HG03432 (cell line): ENCODE data around the gene KRTAP4-12.
"Not testable (repeated sequence)": the region's sequence is repeated elsewhere in the genome, so short reads cannot be mapped to it uniquely, and the experiment has no call there.

Experiments
- ATAC-seq: cut with Tn5 transposase; IDR thresholded peaks from one replicate; pipeline ENCODE4 v1.9.1; 2021; ENCODE audit warnings: mild to moderate bottlenecking, moderate library complexity; ENCODE audit not compliant: unreplicated experiment

The KRTAP4-12 gene

GRCh38 chr17:41098042-41098441 lies 25.9 kb downstream of the KRTAP4-12 start, which contains the start of gene KRTAP4-8:
Gene KRTAP4-8 (minus strand): TSS chr17:41098142. CDS start chr17:41098084, 58 bp downstream.
- no peak for ATAC-seq

GRCh38 chr17:41096055-41096454 lies 27.9 kb downstream of the KRTAP4-12 start:
- no peak for ATAC-seq

- ATAC-seq, result not testable (repeated sequence)
Observed at GRCh38 chr17:41088760-41089352, 35.1 kb downstream of the KRTAP4-12 start.

- ATAC-seq, result not testable (repeated sequence)
Observed at GRCh38 chr17:41084100-41084856, 39.7 kb downstream of the KRTAP4-12 start, which contains the start of gene KRTAP4-7. Gene KRTAP4-7 (plus strand): TSS chr17:41084150. CDS start chr17:41084207, 57 bp downstream.

GRCh38 chr17:41083427-41083826 lies 40.6 kb downstream of the KRTAP4-12 start:
- not testable (repeated sequence) for ATAC-seq

GRCh38 chr17:41082626-41083025 lies 41.4 kb downstream of the KRTAP4-12 start:
- ATAC-seq, result no peak

GRCh38 chr17:41076788-41077187 lies 47.2 kb downstream of the KRTAP4-12 start:
- ATAC-seq, result no peak

- ATAC-seq, result no peak
Observed at GRCh38 chr17:41073676-41074075, 50.3 kb downstream of the KRTAP4-12 start.
